Transverse colon (tissue), 4 donors: ENCODE data around the gene AP4E1.

Experiments used
- CTCF ChIP-seq, 5 experiments: fragments of 200-600 bp in 3 of 5; fragments of 450-650 bp in 2 of 5; sonication (generic) in 3 of 5; IDR thresholded peaks; 1 replicate in 2 of 5; 2 replicates in 3 of 5; pipeline ENCODE4 v1.5.1; 2016 to 2017; ENCODE audit warnings: antibody characterized with exemption in 5 of 5, inconsistent platforms in 3 of 5, mild to moderate bottlenecking in 2 of 5, moderate library complexity in 1 of 5
- POLR2A ChIP-seq: fragments of 450-650 bp; IDR thresholded peaks from one replicate; pipeline ENCODE4 v1.6.1; 2016; ENCODE audit warnings: antibody characterized with exemption, mild to moderate bottlenecking, moderate library complexity
- POLR2AphosphoS5 ChIP-seq, 3 donors: sonication (generic); formaldehyde crosslinking; IDR thresholded peaks; one replicate each; pipeline ENCODE4 v1.6.1; 2016; ENCODE audit warnings: antibody characterized with exemption in 3 of 3

GRCh38 chr15:50977162-50977561, 68.7 kb downstream of the AP4E1 start:
- TF ChIP-seq CTCF (IDR thresholded peaks at IDR 0.05) = no peak
- TF ChIP-seq POLR2A = no peak
- no peak for TF ChIP-seq POLR2AphosphoS5 (IDR thresholded peaks at IDR 0.05)
